A549 treated with DMSO at 1 μM for 4 hours (cell line): ENCODE results near the gene CTU1. TPM values are rescaled to one million over a fixed set of nuclear protein-coding genes. Genes with fewer than 3 reads are reported as not detected.

Experiments
- total RNA-seq: library from RNA; stranded (reverse); fragments of 200-300 nt; extraction: Qiagen RNA extraction; gene quantifications from 5 replicates; pipeline ENCODE4 v1.2.3, GENCODE V29; 2022; ENCODE audit warnings: low read depth

Gene CTU1
- 3.7 to 14.1 TPM (median 12.7 TPM) in 5 replicates for total RNA-seq

DNA sequence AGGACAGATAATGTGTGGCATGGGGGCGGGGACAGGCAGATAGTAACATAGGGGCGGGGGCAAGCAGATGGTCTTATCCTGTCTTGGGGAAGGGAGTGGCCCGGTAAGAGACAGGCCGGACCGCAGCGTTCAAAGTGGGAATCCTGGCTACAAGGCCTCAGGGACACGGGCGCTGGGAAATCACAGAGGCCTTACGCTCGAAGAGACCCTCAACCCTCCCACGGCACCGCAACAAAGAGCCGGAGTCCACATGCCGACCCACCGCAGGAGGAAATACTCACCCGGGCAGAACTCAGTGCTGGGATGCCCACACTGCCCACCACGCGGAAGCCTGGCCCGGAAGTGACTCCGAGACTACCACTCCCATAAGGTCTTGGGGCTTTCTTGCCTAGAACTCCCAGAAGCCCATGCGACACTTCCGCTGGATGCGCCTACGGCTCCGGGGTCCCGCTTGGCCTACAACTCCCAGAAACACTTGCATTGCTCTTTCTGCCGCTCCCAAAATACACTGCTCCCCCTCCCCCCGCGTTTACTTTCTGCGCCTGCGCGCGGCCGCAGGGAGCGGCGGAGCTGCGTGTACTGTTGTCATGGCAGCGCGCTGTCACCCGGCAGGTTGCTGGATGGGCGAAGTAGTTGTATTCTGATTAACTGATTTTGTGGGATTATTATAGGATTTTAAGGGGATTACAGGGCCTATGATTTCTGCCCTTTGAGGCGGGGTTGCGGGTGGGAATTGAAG lies at the start of gene CTU1:
Gene CTU1, minus strand, starts transcription at position 344 of the 739 bp plus-strand sequence. CDS start 3,840 bp downstream, outside the sequence.

DNA sequence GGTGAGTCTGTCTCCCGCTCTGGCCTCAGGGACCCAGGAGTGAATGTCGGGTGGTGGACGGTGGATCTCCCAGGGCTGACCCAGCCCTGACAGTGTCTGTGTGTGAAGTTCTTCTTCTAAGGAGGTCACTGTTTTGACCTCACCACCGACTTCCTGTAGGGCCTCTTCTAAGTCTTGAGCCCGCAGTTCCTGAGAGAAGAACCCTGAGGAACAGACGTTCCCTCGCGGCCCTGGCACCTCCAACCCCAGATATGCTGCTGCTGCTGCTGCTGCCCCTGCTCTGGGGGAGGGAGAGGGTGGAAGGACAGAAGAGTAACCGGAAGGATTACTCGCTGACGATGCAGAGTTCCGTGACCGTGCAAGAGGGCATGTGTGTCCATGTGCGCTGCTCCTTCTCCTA lies 33.9 kb upstream of the CTU1 start, which contains the start of gene SIGLEC7:
Gene SIGLEC7, plus strand, starts transcription at position 183 of the 400 bp plus-strand sequence. Its CDS starts 69 bp downstream, at position 252.

DNA sequence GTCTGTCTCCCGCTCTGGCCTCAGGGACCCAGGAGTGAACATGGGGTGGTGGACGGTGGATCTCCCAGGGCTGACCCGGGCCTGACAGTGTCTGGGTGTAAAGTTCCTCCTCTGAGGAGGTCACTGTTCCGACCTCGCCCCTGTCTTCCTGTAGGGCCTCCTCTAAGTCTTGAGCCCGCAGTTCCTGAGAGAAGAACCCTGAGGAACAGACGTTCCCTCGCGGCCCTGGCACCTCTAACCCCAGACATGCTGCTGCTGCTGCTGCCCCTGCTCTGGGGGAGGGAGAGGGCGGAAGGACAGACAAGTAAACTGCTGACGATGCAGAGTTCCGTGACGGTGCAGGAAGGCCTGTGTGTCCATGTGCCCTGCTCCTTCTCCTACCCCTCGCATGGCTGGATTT lies 16.5 kb upstream of the CTU1 start, which contains the start of gene SIGLEC9:
Gene SIGLEC9, plus strand, starts transcription at position 178 of the 400 bp plus-strand sequence. Its CDS starts 69 bp downstream, at position 247.

GRCh38 chr19:51082611-51083010 lies 25.6 kb downstream of the CTU1 start, which contains the start of gene KLK14:
KLK14 (minus strand) TSS chr19:51082887; CDS start chr19:51082614, 273 bp downstream.

DNA sequence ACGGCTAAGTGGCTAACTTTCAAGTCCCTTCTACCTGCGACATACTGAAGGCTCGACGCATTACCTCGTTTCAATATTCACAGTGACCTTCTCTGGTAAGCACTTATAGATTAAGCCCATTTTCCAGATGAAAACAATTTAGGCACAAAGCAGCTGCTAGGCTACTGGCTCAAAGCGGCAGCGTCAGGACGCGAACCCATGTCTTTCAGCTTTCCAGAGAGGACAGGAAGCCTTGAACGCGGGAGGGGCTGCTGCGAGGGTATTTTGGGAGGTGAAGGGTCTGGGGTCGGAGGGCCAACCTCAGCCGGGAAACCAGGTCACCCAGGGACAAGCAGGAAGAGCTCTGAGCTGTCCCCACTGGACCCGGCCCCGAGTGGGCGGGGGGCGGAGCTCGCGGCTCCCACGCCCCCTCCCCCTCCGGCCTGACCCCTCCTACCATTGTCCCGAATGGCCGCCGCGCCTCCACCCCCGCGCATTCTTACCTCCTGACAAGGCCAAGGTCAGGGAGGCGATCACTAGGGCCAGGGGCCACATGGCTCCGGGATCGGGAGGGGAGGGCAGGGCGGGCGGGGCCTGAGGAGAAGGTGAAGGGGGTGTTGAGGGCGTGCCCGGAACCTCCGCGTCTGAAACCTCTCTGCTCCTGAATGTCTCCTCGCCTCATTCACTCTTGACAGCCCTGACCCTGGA lies 43.5 kb downstream of the CTU1 start, which contains the start of gene KLK13:
Gene KLK13, minus strand, starts transcription at position 559 of the 687 bp plus-strand sequence. Its CDS starts 25 bp downstream, at position 534.

Other genes starting within 250 kb of the CTU1 start
- gene KLK2, start 235.0 kb downstream of the CTU1 start, total RNA-seq: 0.09 to 0.17 TPM in 2 of 5 replicates, not detected in the others
- gene KLK4, start 197.0 kb downstream of the CTU1 start, total RNA-seq: 0.07 to 0.17 TPM (median 0.09 TPM) in 3 of 5 replicates, not detected in the others
- 0.08 TPM in 1 of 5 replicates, not detected in the others for gene KLK5, start 155.4 kb downstream of the CTU1 start, total RNA-seq
- gene KLK6, start 138.8 kb downstream of the CTU1 start, total RNA-seq: 0.19 to 0.51 TPM (median 0.29 TPM) in 5 replicates
- not detected in 5 replicates for gene KLK7, start 124.5 kb downstream of the CTU1 start, total RNA-seq
- gene KLK8, start 106.8 kb downstream of the CTU1 start, total RNA-seq: not detected in 5 replicates
- 0.25 to 0.40 TPM (median 0.34 TPM) in 5 replicates for gene KLK10, start 88.7 kb downstream of the CTU1 start, total RNA-seq
- gene KLK11, start 81.8 kb downstream of the CTU1 start, total RNA-seq: not detected in 5 replicates
- gene KLK12, start 73.4 kb downstream of the CTU1 start, total RNA-seq: not detected in 5 replicates
- gene KLK13, start 43.3 kb downstream of the CTU1 start, total RNA-seq: 0.14 to 0.37 TPM in 2 of 5 replicates, not detected in the others
- 0.25 to 0.67 TPM (median 0.45 TPM) in 5 replicates for gene KLK14, start 25.5 kb downstream of the CTU1 start, total RNA-seq
- 0.07 to 0.18 TPM in 2 of 5 replicates, not detected in the others for gene SIGLEC9, start 16.5 kb upstream of the CTU1 start, total RNA-seq
- gene SIGLEC7, start 33.9 kb upstream of the CTU1 start, total RNA-seq: not detected in 5 replicates
- 0.12 to 0.49 TPM in 2 of 5 replicates, not detected in the others for gene CD33, start 116.7 kb upstream of the CTU1 start, total RNA-seq
- not detected in 5 replicates for gene SIGLECL1, start 142.7 kb upstream of the CTU1 start, total RNA-seq
- gene IGLON5, start 203.2 kb upstream of the CTU1 start, total RNA-seq: 0.02 to 0.09 TPM (median 0.05 TPM) in 3 of 5 replicates, not detected in the others
- 6.6 to 11.1 TPM (median 9.1 TPM) in 5 replicates for gene VSIG10L, start 233.7 kb upstream of the CTU1 start, total RNA-seq